HG03039 (cell line): ENCODE data around the gene PPP3CA.
"Not testable (repeated sequence)": the region's sequence is repeated elsewhere in the genome, so short reads cannot be mapped to it uniquely, and the experiment has no call there.

Experiments used
- ATAC-seq: cut with Tn5 transposase; IDR thresholded peaks from one replicate; pipeline ENCODE4 v1.9.1; 2021; ENCODE audit warnings: mild to moderate bottlenecking, moderate library complexity; ENCODE audit not compliant: unreplicated experiment

The PPP3CA gene

DNA sequence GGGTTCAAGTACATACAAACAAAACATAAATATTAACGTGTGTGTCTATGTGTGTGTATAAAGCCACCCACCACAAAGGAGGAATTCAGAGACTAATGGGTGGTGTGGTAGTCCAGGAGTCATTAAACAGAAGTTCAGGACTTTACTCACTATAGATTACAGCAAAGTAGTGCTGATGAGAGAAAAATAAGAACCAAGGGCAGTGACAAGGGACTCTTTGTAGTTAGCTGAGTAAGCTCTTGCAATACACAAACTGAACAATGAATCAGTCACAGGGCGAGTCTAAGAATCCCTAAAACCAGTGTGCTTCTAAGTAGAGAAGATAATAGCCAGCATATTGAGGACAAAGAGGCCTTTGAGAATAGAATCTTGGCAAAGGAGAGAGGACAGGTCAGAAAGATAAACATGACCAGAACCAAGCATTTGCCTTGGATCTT is 232.4 kb downstream of the PPP3CA start:
- ATAC-seq = no peak

DNA sequence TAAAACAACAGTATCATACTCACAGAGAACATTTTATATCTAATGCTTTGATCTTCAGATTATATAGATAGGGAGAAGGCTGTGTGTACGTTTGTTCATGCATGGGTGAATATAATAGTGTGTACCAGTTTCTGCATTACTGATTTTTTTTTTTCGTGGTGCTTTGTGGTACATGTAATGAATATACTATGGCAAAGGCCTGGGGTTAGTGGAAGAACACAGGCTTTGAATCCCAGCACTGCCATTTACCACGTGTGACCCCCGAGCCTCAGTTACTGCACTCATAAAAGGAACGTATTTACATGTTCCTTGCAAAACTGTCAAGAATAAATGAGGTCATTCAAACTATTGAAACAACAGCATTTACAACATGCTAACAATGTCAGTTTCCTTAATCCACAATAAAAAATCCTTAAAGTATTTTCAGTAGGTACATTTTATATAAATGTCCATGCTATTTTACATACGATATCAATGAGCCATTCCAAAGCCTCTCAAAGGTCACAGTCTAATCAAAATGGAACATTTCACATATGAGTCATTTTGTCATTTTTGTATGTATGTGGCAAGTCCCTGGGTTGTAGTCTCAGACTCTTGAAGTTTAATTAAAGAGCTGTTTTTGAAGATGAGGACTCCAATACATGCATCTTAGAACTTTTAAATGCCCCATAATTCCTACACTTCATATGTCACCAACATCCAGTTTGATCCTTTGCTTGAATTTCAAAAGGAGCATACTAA is 242.8 kb downstream of the PPP3CA start:
- peak; percentile 36 for ATAC-seq

DNA sequence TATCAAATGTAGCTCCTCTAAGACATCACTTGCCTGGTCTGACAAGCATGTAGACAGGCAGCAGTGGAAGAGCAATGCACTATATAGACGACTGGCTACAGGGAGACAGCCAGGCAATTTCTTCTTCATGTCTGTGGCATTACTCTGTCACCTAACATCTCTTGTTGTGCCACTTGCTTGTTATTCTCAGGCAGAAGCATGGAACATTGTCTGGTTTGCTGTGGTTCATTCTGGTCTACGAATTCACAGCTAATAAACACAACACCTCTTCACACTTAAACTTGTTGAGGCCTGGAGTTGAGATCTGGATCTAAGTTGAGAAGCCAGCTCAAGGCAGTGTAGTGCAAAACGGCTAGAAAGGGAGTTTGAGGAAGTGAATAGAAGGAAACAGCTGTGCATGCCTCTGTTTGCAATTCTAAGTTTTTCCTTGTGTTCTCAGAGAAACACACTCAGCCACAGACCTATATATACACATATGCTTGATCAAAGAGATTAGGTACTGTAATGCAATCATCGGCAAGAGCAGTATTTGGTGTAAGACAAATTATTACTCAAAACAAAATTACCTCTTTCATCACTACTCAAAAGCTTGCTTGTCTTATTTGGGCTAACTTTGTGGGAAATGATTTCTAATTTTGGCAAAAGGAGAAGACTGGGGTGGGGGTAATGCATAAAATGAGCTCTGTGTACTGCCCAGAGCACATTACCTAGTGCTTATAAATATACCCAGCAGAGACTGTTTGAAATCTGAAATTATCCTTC is 243.8 kb downstream of the PPP3CA start:
- peak; percentile 90 for ATAC-seq

DNA sequence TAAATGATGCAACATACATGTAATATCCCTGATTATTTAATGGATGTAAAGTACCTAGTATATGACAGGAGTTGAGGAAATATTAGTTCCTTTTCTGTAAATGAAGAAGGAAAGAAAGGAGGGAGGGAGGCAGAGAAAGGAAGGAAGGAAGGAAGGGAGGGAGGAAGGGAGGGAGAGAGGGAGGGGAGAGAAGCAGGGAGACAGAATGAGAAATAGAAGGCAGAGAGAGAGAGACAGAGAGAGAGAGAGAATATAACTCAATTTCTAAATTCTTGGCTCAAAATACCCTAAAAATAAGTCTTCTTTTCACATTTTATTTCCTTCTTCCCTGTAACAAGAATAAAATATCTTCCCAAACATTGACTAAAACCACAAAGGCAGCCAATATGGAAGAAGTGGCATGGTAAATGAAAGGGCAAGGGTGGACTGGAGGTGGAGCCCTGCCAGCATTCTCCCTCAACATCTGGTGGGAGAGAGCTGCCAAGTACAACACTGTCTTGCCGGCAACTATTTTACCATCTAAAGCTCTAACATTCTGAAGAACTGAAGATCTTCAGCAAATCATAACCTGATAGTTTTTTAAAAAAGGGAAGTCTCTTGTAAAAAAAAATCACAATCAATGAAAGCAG is 245.1 kb downstream of the PPP3CA start:
- ATAC-seq = no peak

DNA sequence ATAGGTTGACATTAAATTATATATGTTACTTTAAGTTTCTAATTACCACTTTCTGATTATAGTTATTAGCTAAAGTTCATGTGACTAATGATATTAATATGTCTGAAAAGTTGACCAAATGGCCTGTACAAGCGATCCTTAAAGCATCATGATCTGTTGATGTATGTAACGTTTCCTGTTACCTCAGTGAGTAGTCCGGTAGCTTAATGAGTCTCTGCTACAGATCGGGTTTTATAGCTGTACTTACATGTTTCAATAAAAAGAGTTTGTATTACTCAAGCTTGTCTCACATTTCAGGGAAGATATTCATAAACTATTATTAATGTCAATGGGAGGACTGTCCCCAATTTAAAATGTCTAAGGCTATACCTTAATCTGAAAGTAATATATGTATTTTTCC is 246.3 kb downstream of the PPP3CA start:
- no peak for ATAC-seq

DNA sequence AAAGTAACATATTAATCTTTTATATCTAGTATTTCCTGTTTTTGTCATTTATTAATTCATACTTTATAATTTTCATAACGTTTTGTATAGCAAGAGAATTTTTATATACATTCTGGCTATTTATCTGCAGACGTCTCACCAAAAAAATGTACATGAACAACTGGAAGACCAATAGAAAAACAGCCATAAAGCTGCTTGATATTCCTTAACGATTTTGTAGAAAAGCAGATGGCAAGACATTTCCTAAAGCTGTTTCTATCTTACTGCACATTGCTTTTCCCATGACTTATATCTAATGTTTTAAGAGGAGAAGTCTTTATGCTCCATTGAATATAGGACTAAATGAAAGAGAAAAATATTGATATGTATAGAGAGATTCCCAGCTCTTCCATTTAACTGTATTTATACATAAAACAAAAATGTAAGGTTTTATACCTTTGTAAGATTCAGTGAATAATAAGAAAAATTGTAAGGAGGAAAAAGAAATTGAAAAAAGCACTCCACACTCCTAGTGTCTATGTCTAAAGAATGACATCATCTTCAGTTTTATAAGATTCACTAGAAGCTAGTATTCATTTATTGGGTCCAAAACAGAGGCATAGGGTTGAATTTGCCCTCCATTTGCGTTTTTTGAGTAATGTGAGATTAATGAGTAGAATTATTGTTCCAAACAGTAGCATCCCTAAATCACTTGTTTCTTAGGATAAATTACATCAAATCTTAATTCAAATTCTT is 248.5 kb downstream of the PPP3CA start:
- no peak for ATAC-seq

DNA sequence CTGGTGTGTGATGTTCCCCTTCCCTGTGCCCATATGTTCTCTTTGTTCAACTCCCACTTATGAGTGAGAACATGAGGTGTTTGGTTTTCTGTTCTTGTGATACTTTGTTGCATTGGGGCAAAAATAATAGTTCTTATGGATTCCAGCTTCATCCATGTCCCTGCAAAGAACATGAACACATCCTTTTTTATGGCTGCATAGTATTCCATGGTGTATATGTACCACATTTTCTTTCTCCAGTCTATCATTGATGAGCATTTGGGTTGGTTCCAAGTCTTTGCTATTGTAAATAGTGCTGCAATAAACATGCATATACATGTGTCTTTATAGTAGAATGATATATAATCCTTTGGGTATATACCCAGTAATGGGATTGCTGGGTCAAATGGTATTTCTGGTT is 254.7 kb downstream of the PPP3CA start:
- not testable (repeated sequence) for ATAC-seq

DNA sequence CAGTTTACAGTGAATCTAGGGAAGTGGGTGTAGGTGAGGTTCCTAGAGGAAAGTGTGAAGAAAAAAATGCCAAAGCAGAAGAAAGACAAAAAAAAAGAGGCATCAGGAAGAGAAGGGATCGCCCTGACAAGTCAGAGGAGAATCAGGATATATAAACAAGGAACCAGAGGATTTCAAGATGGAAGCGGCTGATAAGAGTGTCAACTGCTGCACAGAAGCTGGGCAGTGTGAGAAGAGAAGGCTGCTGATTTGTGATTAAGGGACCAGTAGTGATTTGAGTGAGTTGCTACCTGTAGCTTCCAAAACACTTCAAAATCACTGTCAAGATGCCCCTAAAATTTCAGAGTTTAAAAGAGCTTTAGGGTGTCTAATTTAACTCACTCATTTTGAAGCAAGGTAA is 258.2 kb downstream of the PPP3CA start:
- no peak for ATAC-seq

DNA sequence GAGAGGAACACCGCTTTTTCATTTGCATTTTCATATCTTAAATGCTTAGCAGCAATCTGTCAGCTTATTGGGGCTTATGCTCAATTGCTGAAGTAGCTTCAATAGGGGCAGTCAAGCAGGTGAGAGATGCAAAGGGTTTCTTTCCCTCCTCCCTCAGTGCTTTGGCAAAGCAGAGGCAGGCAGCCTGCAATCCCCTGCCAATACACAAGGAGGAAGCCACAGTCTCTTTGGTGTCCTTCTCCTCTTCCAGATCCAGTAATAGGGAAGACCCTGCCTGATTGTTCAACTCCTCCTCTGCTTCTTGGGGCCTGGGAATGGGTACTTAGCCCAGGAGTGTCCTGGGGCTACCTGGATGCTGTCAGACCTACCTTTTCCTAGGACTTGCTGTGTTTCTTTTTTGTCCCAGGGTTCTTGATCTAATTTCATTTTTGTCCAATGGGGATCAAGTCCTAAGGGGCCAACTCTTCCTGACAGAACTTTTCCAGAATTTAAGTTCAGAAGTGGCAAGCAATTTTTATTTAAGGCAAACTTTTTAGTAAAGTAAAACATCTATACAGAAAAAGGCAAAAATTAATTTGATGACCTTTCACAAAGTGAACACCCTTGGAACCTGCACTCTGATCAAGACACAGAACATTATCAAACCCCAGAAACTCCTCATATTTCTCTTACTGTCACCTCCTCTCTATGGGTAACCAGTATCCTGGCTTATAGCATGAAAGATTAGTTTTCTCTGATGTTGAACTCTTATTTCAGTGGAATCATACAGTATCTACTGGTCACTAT is 260.3 kb downstream of the PPP3CA start:
- no peak for ATAC-seq

DNA sequence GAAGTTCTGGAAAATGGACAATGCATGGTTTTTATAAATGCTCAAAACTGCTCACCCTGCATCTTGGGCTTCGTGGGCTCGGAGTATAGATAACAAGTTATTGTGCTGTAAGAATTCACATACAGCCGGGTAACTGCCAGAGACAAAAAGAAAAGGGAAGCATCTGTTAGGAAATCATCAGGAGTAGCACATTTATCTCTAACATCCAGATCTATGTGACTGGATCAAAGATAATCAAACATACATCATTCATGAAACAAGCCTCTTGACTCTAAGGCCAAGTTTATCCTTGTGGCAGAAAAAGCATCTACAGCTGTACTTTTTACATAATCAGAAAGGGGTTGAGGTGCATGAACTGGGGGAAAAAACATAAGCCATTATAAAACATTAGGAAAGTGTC is 264.2 kb downstream of the PPP3CA start:
- ATAC-seq = no peak

DNA sequence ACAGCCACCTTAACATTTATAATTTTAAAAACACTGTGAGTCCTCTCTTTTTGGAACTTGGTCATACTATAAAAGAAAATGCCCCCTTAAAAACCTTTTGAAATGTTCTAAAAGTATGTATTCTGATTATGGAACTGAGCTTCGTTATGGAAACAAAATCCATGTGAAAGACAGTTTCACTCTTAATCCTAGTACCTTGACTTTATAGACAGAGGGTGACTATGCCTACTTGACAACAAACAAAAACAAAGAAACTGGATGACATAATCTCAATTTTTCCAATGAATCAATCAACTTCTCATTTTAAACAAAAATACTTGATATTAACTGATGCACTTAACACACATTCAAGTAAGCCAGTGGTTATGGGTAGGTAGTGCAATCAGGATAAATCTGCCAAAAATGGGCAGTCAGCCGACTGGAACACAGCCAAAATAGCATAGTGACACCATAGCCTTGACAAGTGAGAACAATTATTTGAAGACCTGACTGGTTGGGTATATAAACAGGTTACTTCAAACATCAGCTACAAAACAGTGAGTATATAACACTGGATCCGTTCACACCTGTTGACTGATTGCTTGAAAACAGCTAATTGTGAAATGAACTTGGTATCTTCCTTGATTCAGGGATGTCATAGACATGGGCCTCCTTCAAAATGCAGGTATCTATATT is 265.5 kb downstream of the PPP3CA start:
- ATAC-seq = no peak

DNA sequence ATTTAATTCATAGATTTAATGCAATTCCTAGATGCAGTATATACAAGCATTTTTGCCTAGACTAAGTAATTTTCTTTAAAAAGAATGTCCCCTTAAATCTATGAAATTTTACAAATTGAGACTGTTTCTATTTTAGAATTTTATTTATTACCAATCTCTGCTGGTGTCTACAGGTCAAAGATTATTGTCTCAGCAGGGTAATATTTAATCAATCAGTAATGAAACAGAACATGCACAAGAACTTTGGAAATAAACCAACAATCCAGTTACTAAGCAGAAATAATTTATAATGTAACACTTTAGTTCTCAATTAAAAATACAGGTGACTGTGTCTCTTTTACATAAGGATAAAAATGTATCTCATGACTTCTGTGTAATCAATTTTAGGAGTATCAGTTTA is 266.2 kb downstream of the PPP3CA start:
- no peak for ATAC-seq

DNA sequence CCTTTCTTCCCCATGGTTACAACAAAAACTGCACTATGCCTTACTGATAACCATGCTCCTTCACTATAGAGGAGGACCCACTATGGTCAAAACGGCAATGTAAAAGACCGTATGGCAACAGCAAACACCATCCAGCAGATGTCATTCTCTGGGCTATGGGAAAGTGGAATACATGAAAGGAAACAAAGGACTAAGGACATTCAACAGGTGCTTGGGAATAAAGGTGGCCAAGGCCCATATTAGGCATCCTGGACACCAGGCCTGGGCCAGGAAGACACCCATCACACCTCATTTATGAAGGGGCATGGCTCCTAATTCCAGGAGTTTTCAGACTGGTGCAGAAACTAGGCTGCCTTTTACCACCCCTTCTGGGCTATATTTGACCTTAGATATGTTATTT is 268.4 kb downstream of the PPP3CA start:
- ATAC-seq = no peak

DNA sequence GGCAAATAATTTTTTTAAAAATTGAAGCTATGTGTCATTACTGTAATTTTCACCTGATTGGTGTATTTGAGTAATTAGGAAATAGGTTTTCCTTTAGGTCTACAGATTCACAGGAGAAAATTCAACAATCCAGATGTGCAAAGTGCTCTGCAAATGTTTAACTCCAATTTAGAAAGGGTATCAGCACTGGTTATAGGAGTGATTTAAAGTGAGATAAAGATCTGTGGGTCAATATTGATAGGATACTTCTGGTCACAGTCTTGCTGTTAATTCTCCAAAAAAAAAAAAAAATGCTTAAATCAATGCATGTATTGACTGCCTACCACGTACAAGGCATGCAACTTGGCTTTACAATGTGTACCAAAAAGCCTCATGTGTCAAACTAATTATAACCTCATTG is 271.3 kb downstream of the PPP3CA start:
- ATAC-seq = no peak

DNA sequence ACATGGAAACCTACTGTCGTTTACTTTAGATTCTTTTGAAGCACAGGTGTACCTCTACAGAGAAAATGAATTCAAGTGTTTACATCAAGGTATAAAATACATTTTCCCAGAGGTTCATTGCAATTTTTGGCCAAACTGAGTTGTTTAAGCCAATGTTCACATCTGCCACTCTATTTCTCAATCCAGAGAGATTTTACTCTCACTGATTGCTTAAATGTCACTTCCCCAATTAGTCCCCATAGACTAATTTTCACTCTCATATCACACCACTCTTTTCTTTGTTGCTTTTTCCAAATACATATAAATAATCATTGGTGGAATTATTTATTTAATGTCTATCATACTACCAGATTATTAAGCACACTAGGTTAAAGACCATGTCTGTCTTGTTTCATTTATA is 271.8 kb downstream of the PPP3CA start:
- no peak for ATAC-seq

DNA sequence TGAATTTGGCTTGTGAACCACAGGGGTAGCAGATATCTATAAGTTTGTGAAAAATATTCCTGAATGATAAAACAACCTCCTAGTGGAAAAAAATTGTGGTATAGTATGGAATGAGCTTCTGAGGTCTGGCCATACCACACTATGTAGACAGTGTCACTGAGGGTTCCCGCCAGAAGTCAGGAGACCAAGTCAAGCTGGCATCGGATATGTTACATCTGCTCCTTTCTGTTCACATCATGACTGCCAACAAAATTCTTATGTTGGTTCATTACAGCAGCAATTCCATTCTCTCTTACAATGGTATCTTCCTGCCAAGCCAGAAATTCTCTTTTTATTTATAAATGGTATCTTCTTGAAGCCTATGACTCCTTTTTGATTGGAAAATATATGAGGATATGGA is 273.0 kb downstream of the PPP3CA start:
- ATAC-seq = no peak

DNA sequence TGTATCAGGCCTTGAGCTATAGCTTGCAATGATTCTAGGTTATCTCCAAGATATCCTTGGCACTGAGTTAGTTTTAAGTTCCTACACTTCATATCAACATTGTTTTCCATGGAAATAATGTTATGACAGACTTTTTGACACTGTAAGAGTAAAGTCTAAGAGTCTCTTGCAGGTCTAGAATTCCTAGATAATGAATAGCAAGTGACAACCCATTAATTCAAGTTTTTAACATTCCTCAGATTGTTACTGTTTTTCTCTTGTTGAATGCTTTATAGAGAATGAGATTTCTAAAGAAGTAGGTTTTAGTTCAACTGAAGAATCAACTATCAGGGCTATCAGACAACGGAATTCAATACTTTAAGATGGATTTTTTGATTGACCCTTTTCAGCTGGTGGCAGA is 276.1 kb downstream of the PPP3CA start:
- no peak for ATAC-seq

DNA sequence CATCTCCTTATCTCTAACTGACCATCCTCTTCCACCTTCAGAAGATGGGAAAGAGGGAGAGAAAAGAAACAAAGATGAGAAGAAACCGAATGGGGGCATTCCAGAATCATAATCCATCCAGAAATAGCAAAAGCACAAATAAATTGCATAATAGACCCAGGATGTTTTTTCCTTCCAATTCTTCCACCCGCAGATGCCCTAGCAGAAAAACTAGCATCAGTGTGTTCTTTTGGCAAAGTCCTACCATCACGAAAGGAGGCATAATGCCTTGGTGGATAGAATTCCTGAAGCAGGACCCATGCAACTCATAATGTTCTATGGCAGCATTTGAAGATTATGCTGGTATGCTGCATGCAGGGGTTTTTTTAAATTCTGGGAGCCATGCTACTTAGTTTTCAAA is 279.2 kb downstream of the PPP3CA start:
- no peak for ATAC-seq

DNA sequence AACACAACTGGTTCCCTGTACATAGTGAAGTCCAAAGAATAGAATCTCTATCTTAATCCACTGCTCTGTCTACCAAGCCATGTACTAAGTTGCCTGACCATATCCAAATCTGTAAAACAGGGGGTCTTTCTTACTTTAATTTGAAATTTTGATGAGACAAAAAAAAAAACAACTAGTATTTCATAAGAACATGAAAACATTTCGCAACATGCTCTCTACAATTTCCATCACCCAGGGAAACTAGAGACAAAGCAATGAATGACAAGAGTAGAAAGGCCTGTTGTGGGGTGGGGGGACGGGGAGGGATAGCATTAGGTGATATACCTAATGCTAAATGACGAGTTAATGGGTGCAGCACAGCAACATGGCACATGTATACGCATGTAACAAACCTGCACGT is 279.9 kb downstream of the PPP3CA start:
- no peak for ATAC-seq

DNA sequence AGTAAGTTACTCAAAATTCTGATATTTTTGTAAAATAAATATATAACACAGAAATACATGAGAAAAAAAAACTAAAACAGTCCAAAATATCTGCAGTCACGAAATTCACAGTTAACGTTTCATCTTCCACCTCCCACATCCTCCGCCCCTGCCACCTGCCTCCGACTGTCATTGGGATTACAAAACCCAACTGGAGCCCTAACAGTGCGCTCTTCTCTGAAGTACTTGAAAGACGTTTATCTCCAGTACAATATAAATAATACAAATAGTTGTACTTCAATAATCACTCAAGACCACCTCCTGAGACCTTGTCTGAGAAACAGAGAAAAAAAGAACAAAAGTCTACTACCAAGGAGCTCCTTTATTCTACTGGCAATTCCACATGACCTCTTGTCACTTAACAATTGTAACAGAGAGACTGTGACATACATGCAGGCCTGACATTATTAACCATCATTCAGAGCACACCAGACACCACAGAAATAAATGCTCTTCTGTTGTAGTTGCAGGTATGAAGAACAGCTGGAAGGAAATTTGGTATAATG is 280.6 kb downstream of the PPP3CA start:
- ATAC-seq = no peak
